Stimulated activated CD4-positive, alpha-beta T cell treated with anti-CD3 and anti-CD28 coated beads, Interleukin-15, amount 100 ng/mL, for 1 hour (primary cell): ENCODE results near the gene TMEM61.

Experiments used
- DNase-seq, 2 donors: peaks; one replicate each; pipeline ENCODE4 v3.0.0-alpha.2; 2020; ENCODE audit warnings: low read depth in 1 of 2, low spot score in 1 of 2

TMEM61 gene

DNA sequence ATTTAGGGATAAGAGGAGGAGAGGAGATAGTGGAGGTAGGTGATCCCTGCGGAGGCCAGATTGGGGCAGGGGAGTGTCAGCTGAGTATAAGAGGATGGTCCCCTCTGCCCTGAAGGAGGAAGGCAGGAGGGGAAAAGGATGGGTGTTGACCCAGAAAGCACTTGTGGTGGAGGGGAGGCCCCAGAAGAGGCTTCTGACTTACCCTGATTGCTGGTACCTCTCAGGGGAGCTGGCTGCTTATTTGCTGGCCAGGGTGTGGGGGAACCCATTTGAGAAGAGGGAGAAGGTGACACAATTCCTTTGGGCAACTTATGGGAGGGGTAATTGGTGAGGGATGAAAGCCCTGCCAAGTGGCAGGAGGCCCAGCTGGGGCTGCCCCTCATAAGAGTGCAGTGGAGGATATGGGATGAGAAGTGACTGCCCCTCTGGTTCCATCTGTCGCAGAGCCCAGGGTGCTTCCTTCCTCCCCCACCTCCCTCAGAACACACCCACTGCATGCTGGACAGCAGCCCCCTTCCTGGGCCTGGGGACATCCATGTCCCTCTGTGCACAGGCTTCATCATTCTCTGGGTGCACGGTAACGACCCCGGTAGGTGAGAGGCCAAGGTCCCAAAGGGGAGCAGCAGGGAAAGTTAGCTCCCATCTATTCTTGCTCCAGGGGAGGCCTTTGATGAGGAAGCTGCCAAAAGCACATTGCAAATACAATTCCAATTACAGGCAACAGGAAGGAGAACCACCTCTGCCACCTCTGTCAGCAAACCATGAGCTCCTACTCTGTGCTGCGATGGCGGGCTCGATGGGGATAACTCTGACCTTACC lies 57.5 kb downstream of the TMEM61 start:
- no peak for DNase-seq

- no peak for DNase-seq
Measured at GRCh38 chr1:55038552-55038838, 58.1 kb downstream of the TMEM61 start.

DNA sequence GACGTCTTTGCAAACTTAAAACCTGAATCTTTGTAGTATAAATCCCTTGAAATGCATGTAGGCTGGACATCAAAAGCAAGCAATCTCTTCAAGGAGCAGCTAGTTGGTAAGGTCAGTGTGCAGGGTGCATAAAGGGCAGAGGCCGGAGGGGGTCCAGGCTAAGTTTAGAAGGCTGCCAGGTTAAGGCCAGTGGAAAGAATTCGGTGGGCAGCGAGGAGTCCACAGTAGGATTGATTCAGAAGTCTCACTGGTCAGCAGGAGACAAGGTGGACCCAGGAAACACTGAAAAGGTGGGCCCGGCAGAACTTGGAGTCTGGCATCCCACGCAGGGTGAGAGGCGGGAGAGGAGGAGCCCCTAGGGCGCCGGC lies 58.5 kb downstream of the TMEM61 start:
- DNase-seq = no peak

- no peak for DNase-seq
Measured at GRCh38 chr1:55039342-55040082, 59.1 kb downstream of the TMEM61 start, which contains the start of gene PCSK9. Gene PCSK9, plus strand, starts transcription at chr1:55039548. Its CDS starts 290 bp downstream, at chr1:55039838.

GRCh38 chr1:55040083-55040932 lies 59.9 kb downstream of the TMEM61 start:
- no peak for DNase-seq

- DNase-seq = no peak
Measured at GRCh38 chr1:55040933-55041494, 60.6 kb downstream of the TMEM61 start.

GRCh38 chr1:55041613-55042012 lies 61.2 kb downstream of the TMEM61 start:
- DNase-seq = no peak
